Hepatocyte (in vitro differentiated cells): ENCODE data around the gene DEAF1.

ENCODE experiments used
- CTCF ChIP-seq: fragments of 200-600 bp; sonication (generic); IDR thresholded peaks from 2 replicates; pipeline ENCODE4 v1.5.1; 2016; ENCODE audit warnings: antibody characterized with exemption, mild to moderate bottlenecking; ENCODE audit not compliant: poor library complexity
- EZH2 ChIP-seq: fragments of 200-600 bp; sonication (generic); IDR thresholded peaks from 2 replicates; pipeline ENCODE4 v1.6.1; 2016; ENCODE audit warnings: antibody characterized with exemption, mild to moderate bottlenecking, borderline replicate concordance

GRCh38 chr11:721247-721740 is 26.3 kb upstream of the DEAF1 start:
- no peak for TF ChIP-seq CTCF
- TF ChIP-seq EZH2: no peak
